ENCODE results near the gene ACER1.

ACER1 gene

DNA sequence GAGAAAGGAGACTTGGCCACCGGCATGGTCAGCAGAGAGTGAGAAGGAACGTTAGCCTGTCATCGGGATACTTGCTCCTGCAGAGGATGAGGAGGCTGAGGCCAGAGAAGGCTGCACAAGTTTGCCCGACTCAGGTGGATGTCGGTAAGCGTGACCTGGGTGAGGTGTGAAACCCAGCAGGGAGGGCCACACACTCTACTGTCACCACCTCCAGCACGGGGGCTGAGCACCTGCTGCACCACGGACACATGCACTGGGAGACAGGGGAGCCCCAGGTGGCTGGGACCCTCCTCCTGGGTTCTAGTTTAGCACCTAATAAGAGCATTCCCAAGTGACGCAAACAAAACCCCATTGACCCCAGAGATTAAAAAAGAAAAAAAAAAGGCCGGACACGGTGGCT lies 70.9 kb downstream of the ACER1 start:
- no peak for DNase-seq
- H3K27ac ChIP-seq, result no peak overlapping the region
- H3K27me3 ChIP-seq, result no peaks in the 10 kb centered on the region
- H3K9me3 ChIP-seq, result no peaks in the 10 kb centered on the region
- H3K4me3 ChIP-seq, result no peak overlapping the region
- intact Hi-C loops (cut with DNase I; ENCODE audit: low total_unique reads), result no loop called here
- H3K4me1 ChIP-seq, result peaks cover 0 to 22% (median 10%) of the 10 kb centered on the region in 4 donors
- H3K36me3 ChIP-seq, result peaks cover 10 to 69% (median 45%) of the 10 kb centered on the region in 3 donors
- TF ChIP-seq, protein P1, sequence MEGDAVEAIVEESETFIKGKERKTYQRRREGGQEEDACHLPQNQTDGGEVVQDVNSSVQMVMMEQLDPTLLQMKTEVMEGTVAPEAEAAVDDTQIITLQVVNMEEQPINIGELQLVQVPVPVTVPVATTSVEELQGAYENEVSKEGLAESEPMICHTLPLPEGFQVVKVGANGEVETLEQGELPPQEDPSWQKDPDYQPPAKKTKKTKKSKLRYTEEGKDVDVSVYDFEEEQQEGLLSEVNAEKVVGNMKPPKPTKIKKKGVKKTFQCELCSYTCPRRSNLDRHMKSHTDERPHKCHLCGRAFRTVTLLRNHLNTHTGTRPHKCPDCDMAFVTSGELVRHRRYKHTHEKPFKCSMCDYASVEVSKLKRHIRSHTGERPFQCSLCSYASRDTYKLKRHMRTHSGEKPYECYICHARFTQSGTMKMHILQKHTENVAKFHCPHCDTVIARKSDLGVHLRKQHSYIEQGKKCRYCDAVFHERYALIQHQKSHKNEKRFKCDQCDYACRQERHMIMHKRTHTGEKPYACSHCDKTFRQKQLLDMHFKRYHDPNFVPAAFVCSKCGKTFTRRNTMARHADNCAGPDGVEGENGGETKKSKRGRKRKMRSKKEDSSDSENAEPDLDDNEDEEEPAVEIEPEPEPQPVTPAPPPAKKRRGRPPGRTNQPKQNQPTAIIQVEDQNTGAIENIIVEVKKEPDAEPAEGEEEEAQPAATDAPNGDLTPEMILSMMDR (IDR thresholded peaks at IDR 0.05), result no peak

DNA sequence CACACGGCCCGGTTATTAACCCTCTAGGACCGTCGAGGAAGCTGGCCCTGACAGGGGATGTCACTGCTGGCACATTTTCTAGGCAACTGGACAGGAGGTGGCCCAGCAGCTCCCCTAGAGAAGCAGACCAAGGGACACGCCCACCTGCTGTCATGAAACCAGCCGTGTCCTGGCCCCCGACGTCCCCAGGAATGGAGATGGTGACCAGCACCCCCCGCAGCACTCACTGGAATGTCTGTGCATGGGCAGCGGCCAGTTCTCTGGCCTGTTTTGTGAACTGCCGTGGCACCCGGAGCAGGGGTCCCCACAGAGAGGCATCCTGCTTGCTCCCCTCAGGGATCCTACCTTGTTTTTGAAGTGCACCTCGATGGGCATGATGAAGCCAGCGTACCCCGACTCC lies 71.5 kb downstream of the ACER1 start:
- Histone ChIP-seq H3K4me1 (peaks cover 0 to 22% (median 10%) of the 10 kb centered on the region in 4 donors), H3K27me3 (no peaks in the 10 kb centered on the region), H3K9me3 (no peaks in the 10 kb centered on the region), H3K27ac (no peak overlapping the region), H3K4me3 (no peak overlapping the region), H3K36me3 (peaks cover 10 to 63% (median 41%) of the 10 kb centered on the region in 3 donors)
- DNase-seq, result no peak
- intact Hi-C loops (cut with DNase I; ENCODE audit: low total_unique reads), result no loop called here
- TF ChIP-seq, protein P1 (IDR thresholded peaks at IDR 0.05), result no peak

DNA sequence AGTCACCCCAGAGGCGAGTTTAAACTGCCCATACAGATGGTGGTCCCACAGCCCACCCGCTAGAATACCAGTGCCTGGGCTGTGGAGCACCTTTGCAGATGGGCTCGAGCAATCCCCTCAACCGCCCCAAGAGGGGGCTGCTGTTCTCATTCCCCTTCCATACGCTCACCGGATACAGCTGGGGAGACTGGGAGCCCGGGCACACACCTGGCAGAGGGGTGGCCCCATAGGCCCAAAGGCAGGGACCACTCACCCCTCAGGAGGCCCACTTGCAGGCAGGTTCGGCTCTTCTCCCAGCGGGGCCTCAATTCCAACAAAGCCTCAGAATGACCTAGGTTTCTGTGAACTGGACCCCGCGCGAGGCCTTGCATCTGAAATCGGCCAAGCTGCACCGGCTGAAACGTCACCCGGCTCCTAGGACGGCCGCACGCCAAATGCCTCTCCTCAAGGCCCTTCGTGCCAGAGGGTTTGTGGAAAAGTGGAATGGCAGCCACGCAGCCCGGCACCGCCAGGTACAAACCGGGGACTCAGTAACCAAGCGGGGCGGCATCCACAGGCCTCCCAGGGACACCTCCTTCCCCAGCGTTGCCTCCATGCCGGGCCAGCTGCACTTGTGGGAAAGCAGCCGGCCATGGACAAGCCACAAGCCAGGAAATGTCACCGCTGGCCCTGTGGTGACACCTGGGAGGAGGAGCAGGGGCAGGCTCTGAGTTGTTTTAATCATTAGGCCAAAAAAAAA lies 72.3 kb downstream of the ACER1 start:
- intact Hi-C loops (cut with DNase I; ENCODE audit: low total_unique reads), result no loop called here
- Histone ChIP-seq H3K27me3 (no peaks in the 10 kb centered on the region), H3K9me3 (no peaks in the 10 kb centered on the region), H3K36me3 (peaks cover 10 to 59% (median 45%) of the 10 kb centered on the region in 3 donors), H3K4me3 (no peak overlapping the region), H3K27ac (no peak overlapping the region), H3K4me1 (peaks cover 0 to 22% (median 10%) of the 10 kb centered on the region in 4 donors)
- DNase-seq, result no peak
- TF ChIP-seq, protein P1 (IDR thresholded peaks at IDR 0.05), result peak; percentile 36 to 46

DNA sequence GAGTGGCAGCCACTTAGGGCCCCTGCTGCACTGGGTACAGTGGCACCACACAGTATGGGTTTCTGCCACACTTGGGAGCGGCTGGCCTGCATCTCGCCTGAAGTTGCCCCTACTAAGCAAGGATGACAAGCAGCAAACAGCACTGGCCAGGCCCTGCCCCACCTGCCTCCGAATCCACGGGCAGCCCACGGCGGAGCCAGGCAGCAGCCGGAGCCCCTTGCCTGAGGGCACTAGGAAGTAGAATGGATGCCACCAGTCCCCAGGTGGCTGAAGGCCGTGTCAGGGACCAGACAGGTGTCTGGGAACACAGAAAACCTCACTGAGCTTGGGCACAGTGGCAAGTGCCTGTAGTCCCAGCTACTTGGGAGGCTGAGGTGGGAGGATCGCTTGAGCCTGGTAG lies 73.0 kb downstream of the ACER1 start:
- Histone ChIP-seq H3K27ac (peak overlapping the region in 1 of 2 donors; percentile 37), H3K27me3 (no peaks in the 10 kb centered on the region), H3K36me3 (peaks cover 10 to 53% (median 42%) of the 10 kb centered on the region in 3 donors), H3K9me3 (no peaks in the 10 kb centered on the region), H3K4me1 (peaks cover 0 to 18% (median 10%) of the 10 kb centered on the region in 4 donors), H3K4me3 (no peak overlapping the region)
- no peak for DNase-seq
- TF ChIP-seq, protein P1 (IDR thresholded peaks at IDR 0.05), result no peak
- intact Hi-C loops (cut with DNase I; ENCODE audit: low total_unique reads), result no loop called here

- H3K27ac ChIP-seq, result peak overlapping the region in 1 of 2 donors; percentile 45
- DNase-seq, result peak in 1 of 2 donors; percentile 65
- no peaks in the 10 kb centered on the region for H3K27me3 ChIP-seq
- H3K36me3 ChIP-seq, result peaks cover 10 to 53% (median 42%) of the 10 kb centered on the region in 3 donors
- TF ChIP-seq, protein P1 (IDR thresholded peaks at IDR 0.05), result no peak
- peaks cover 0 to 17% (median 10%) of the 10 kb centered on the region in 4 donors for H3K4me1 ChIP-seq
- intact Hi-C loops (cut with DNase I; ENCODE audit: low total_unique reads), result no loop called here
- H3K4me3 ChIP-seq, result no peak overlapping the region
- H3K9me3 ChIP-seq, result no peaks in the 10 kb centered on the region
These were observed 74.0 kb downstream of the ACER1 start for GRCh38 chr19:6259312-6259861.

All from tibial artery (tissue), 4 donors.